ENCODE data around the gene MIGA2.

DNA sequence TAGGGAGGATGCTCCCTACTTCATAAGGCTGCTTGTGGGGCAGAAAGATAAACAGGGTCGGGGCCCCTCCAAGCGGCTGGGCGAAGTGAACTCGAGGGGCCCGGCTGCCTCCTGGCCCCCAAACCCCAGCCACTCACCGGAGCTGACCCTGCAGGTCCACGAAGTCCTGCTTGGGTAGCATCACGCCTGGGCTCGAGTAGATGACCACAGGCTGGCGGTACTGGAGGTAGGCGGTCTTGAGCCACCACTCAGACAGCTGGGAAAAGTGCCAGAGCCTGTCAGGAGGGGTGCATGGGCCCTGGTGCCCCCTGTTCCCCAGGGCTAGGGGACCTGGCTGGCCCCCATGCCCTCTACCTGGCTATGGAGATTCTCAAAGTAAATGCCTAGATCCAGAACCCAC lies 67.6 kb downstream of the MIGA2 start:
- no peak for TF ChIP-seq POLR2A (IDR thresholded peaks at IDR 0.05; ENCODE audit: low read length)
- no peak for TF ChIP-seq GATA1 (IDR thresholded peaks at IDR 0.05; ENCODE audit: low read depth, low read length)
